ENCODE measurements around the gene PCSK1N.
"Not testable (repeated sequence)": the region's sequence is repeated elsewhere in the genome, so short reads cannot be mapped to it uniquely, and the experiment has no call there.

PCSK1N gene

DNA sequence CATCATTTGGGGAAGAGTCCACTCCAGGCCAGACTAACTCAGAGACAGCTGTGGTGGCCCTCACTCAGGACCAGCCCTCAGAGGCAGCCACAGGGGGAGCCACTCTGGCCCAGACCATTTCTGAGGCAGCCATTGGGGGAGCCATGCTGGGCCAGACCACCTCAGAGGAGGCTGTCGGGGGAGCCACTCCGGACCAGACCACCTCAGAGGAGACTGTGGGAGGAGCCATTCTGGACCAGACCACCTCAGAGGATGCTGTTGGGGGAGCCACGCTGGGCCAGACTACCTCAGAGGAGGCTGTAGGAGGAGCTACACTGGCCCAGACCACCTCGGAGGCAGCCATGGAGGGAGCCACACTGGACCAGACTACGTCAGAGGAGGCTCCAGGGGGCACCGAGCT, 12.4 kb downstream of the PCSK1N start:
- no peak for DNase-seq (ENCODE audit: low read depth in 2 of 2)

DNA sequence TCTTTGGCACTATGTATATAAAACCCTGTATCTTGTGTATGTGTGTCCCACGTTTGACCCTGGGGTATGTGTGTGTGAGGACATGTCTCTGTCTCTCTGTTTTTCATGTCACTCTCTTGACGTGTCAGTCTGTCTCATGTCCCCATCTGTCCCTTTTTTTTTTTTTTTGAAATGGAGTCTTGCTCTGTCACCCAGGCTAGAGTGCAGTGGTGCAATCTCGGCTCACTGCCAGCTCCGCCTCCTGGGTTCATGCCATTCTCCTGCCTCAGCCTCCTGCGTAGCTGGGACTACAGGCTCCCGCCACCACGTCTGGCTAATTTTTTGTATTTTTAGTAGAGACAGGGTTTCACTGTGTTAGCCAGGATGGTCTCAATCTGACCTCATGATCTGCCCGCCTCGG, 16.0 kb downstream of the PCSK1N start:
- DNase-seq (ENCODE audit: low read depth in 2 of 2) = not testable (repeated sequence)

DNA sequence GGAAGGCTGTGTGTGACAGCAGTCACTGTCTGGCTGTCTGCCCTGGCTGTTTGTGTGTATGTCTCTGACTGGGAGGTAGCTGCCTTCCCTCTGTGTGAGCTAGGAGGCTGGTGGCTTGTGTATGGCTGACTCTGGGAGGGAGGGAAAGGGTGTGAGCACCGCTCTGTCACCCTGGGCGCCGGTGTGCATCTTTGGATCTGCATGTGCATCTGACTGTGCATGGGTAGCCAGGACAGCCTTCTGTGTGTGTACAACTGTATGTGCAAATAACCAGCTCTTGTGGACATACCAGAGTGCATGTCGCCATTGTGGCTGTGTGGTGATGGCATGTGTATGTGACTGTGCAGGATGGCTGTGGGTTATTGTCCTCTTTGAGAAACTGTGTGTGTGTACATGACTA, 16.5 kb downstream of the PCSK1N start:
- no peak for DNase-seq (ENCODE audit: low read depth in 2 of 2)

DNA sequence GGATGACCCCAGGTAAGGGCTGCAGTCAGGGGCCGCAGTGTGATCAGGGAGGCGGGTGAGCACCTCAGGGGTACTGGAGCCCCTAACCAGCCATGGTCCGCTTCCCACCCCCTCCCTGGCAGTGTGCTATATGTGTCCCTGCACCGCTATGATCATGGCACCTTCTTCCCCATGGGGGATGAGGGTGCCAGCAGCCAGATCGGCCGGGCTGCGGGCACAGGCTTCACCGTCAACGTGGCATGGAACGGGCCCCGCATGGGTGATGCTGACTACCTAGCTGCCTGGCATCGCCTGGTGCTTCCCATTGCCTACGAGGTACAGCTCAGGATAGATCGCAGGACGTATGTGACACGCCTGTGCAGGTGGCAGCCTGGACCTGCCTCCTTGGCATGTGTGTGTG, 17.3 kb downstream of the PCSK1N start:
- no peak for DNase-seq (ENCODE audit: low read depth in 2 of 2)

DNA sequence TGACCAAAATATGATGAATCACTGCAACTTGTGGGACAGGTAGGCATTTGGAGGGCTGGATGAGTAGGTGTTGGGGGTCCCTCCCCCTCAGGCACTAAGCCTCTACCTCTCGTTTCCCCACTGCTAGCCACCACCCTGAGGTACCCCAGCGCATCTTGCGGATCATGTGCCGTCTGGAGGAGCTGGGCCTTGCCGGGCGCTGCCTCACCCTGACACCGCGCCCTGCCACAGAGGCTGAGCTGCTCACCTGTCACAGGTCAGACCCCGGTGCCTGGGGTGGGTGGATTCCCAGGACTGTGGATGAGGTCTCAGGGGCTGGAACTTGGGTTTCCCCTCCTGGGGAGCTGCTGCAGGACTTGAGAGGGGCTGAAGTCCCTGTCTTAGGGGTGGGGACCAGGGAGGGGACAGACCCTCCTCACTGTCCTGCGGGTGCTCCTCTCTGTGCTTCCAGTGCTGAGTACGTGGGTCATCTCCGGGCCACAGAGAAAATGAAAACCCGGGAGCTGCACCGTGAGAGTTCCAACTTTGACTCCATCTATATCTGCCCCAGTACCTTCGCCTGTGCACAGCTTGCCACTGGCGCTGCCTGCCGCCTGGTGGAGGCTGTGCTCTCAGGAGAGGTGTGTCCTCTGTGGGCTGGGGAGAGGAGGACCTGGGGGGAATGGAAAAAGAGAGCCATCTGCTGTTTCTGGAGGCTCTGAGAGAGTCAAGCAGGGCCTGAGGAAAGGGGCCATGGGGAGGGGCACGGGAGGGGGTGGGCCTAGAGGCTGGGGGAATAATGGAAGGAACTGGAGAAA, 19.2 kb downstream of the PCSK1N start:
- no peak for DNase-seq (ENCODE audit: low read depth in 2 of 2)

DNA sequence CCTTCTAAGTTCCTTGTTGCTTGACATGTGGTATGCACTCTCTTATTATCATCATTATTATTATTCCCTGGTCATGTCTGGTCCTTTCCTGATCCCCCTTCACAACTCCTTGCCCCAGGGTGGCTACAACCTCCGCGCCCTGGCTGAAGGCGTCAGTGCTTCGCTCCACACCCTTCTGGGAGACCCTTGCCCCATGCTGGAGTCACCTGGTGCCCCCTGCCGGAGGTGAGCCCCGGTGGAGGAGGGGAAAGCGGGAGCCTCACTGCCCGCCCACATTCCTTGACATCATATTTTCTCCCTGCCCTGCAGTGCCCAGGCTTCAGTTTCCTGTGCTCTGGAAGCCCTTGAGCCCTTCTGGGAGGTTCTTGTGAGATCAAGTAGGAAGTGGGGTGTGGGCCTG, 20.1 kb downstream of the PCSK1N start:
- no peak for DNase-seq (ENCODE audit: low read depth in 2 of 2)

DNA sequence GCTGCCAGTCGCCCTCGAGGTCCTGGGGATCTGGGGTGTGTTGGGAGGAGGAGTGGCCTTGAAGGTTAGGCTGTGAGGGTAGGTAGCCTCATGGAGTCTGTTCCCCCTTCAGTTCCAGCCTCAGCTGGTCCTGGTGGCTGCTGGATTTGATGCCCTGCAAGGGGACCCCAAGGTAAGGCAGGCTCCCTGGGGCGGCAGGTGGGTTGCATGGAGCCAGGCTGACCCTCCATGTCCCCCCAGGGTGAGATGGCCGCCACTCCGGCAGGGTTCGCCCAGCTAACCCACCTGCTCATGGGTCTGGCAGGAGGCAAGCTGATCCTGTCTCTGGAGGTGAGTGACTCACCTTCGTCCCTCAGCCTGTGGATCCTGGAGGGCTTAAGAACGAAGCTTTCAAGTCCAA, 20.7 kb downstream of the PCSK1N start:
- DNase-seq (ENCODE audit: low read depth in 2 of 2) = no peak

DNA sequence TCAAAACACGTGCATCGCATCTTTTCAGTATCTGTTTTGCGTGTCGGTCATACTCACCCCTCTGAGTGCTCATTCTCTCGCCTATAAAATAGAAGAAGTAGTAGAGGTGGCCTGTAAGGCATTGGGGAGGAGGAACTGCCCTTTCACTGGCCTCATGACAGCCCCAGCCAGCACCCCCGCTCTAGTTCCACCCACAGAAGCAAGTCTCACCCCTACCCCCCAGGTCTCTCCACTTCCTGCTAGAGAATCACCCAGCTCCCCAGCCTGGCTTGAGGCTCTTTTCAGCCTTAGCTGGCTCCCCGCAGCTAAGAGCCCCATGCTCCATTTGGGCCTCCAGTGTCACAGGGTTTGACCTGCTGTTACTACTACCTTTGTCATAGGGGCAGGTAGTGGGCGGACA, 21.8 kb downstream of the PCSK1N start:
- DNase-seq (ENCODE audit: low read depth in 2 of 2) = no peak

DNA sequence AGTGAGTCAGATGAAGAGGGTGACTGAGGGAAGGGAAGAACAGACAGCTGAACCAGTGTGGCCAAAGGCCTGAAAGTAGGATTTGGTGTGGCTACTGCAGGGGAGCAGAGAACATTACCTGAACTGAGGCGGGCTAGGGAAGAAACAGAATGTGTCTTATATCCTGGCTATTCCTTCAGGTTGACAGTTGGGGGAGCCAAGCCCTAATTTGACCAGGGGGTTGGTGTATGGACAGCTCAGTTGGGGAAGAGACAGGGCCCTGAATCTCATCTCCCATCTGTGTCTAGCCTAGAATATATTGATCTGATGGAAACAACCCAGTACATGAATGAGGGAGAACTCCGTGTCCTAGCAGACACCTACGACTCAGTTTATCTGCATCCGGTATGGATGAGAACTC, 29.3 kb downstream of the PCSK1N start:
- DNase-seq (ENCODE audit: low read depth in 2 of 2) = no peak

DNA sequence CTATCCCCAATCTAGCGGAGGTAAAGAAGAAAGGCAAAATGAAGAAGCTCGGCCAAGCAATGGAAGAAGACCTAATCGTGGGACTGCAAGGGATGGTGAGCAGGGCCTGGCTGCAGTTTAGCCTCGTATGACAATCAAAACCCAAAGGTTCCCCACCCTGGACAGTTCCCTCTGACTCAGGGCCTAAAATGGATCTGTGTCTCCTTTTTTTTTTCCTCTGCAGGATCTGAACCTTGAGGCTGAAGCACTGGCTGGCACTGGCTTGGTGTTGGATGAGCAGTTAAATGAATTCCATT, 32.6 kb downstream of the PCSK1N start:
- DNase-seq (ENCODE audit: low read depth in 2 of 2) = no peak

DNA sequence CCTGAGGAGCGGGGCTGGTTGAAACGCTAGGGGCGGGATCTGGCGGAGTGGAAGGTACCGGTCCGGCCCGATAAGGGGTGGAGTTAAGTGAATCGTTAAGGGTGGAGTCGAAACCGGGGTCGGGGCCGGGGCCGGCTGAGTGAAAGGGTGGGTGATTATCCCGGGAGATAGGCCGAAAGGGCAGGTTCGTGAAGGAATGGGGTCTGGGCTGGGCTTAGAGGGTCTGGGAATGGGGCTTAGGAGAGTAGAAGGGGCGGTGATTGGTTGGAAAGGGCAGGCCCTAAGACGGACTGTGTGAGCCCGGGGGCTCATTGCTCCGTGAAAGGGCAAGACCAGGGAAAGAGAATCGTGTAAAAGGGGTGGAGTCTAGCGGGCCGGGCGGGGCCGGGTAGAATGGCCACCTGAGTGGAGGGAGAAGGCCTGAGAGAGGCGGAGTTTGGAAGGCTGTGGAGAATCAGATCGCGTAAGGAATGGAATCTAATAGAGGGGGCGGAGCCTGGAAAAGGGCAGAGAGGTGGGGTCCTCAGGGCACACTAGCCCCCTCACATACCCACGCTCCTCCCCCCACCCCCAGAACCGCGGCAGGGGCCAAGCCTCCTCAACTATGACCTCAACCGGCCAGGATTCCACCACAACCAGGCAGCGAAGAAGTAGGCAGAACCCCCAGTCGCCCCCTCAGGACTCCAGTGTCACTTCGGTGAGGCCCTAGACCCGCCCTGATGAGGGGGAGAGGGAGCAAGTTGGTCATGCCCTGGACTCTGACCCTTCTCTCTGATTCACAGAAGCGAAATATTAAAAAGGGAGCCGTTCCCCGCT, 33.1 kb downstream of the PCSK1N start:
- DNase-seq (ENCODE audit: low read depth in 2 of 2) = peak; percentile 5 to 20

DNA sequence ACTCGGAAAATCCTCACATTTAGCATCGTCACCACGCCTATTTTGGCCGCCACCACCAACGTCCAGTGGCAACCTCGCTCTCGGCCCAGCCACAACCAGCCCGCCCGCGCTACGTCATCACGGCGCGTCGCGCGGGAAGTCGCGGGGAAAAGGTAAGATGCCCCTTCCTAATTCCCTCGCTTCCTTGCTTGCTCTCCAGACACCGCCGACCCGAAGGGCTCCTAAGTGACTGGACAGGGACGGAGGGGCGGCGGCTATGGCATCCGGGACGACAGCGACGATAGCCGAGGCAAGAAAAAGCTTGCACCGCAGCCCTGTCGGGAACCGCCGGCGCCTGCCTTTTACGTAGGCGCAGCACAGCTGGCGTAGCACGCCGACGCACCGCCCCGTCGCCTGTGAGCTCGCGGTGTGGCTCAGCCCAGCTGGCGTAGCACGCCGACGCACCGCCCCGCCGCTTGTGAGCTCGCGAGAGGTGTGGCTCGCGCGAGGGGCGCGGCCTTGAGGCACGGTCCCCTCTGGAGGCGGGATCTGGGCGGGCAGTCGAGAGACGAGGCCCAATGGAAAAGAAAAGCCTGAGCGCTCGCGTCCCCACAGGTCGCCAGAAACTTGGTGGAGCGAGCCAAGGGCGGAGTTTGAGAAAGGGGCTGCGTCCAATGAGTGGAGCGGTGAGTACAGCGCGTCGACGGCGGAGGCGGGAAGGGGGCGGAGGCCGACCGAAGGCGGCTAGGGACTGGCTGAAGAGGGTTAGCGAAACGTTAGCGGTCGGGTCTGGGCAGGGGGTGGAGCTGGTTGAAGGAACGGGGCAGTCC, 33.9 kb downstream of the PCSK1N start, which contains the start of gene HDAC6:
TSS of gene HDAC6 (plus strand) at position 788 of the 809 bp plus-strand sequence. CDS start 626 bp downstream, outside the sequence.
- DNase-seq (ENCODE audit: low read depth in 2 of 2) = peak; percentile 84 to 90

DNA sequence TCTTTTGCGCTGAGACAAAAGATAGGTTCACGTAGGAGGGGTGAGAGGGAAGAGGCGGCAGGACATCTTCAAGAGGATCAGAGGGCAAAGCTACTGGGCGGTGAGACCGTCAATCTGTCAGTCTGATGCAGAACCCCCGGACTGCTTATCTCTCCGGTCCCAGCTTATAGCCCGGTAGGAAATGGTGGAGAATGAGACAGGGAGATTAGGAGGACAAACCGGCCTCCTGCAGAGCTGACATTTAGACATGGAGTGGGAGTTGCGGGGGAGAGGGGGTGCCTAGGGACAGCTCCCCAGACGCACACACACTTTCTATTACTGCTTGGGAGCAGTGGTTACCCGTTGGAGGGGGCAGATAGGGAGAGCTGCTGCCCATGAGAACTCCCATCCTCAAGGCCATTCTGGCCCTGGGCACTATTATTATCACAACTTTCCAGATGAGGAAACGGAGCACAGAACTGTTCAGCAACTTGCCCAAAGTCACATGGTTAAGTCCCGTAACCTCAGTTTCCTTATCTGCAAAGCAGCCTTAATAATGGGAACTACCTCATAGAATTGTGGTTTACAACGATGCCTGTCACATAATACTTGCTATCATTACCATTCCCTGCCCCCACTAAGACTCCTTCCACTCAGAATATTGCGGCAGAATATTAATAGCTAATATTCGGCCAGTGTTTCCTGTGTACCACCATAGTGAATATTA, 34.7 kb downstream of the PCSK1N start:
- no peak for DNase-seq (ENCODE audit: low read depth in 2 of 2)

DNA sequence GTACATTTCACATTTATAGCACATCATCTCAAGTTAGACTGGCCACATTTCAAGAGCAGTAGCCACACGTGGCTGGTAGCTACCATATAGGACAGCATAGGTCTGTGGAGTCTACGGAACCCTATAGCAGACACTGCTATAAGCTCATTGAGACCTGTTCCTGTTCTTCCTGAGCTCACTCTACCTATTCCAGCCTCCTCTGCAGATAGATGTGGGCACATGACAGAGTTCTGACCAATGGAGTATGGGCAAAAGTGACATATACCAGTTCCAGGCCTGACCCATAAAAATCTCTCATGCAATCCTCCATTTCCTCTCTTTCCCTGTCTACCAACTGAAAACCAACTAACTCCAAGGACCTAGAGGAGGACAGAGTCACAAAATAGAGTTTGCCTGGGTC, 37.1 kb downstream of the PCSK1N start:
- DNase-seq (ENCODE audit: low read depth in 2 of 2) = no peak

DNA sequence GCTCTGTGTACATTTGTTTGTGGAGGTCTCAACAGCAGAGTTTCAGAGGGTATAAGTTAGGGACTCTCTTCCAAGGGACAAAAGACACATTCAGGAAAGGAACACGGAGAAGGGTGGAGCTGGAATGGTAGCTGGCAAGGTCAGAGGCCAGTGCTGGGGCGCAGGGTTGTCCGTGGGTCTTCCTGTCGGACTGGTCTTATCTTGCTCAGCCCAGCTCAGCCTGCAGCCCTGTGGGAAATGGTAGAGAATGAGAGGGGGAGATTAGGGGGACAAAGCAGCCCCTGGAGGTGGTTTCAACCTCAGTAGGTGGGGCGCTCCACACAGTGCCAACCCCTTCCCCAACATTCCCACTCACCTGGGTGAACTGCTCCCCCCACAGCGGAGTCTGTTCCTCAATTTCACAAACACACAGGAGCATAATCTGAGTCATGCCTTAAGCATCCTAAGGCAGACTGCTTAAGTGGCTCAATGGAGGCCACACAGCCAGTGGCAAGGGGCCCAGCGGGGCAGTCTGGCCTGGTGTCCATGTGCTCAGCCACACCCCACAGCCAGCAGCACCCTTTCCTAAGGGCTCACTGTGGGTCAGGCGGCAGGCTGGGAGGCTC, 40.4 kb downstream of the PCSK1N start:
- no peak for DNase-seq (ENCODE audit: low read depth in 2 of 2)

DNA sequence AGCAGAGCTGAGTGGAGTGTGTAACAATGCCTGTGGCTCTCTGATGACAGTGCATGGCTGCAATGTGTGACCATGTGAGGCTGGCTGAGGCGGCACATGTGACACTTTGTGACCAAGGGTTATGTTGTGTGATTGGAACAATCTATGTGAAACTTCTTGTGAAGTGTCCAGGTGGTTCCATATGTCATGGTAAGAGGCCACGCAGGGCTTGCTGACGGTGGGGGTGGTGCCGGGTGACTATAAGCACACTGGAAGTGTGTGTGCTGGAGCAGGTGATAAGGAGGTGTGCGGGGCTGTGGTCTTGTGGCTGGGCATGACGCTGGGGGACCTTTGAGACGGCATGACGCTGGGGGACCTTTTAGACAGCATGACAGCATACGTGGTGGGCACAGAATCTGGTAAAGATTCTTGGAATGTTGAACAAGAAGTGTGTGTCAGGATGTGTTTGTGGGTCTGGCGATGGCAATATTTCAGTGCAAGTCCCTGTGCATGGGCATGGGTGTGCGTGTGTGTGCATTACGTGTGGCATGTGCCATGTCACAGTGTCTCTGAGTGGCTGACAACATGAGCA, 41.0 kb downstream of the PCSK1N start:
- DNase-seq (ENCODE audit: low read depth in 2 of 2) = no peak

DNA sequence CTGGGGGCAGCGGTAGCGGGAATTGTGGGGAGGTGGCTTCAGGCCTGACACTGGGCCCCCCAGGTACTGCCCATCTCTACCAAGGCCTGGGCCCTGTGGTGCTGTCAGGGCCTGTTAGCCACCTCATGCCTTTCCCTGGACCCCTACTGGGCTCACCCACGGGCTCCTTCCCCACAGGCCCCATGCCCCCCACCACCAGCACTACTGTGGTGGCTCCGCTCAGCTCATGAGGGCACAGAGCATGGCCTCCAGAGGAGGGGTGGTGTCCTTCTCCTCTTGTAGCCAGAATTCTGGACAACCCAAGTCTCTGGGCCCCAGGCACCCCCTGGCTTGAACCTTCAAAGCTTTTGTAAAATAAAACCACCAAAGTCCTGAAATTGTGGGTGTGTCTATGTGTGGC, 41.5 kb downstream of the PCSK1N start:
- DNase-seq (ENCODE audit: low read depth in 2 of 2) = no peak

DNA sequence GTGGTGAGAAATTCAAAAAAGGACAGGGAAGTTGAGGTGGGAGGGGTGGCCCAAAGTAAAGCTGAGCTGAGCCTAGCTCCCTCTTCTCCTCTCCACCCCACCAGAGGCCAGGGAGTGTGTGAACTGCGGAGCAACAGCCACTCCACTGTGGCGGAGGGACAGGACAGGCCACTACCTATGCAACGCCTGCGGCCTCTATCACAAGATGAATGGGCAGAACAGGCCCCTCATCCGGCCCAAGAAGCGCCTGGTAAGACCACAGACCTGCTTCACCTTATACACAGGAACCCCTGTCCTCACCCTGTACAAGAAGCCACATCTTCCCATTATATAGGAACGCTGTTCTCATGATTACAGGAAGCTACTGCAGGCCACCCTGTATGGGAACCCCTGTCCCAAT, 43.2 kb downstream of the PCSK1N start:
- DNase-seq (ENCODE audit: low read depth in 2 of 2) = no peak

DNA sequence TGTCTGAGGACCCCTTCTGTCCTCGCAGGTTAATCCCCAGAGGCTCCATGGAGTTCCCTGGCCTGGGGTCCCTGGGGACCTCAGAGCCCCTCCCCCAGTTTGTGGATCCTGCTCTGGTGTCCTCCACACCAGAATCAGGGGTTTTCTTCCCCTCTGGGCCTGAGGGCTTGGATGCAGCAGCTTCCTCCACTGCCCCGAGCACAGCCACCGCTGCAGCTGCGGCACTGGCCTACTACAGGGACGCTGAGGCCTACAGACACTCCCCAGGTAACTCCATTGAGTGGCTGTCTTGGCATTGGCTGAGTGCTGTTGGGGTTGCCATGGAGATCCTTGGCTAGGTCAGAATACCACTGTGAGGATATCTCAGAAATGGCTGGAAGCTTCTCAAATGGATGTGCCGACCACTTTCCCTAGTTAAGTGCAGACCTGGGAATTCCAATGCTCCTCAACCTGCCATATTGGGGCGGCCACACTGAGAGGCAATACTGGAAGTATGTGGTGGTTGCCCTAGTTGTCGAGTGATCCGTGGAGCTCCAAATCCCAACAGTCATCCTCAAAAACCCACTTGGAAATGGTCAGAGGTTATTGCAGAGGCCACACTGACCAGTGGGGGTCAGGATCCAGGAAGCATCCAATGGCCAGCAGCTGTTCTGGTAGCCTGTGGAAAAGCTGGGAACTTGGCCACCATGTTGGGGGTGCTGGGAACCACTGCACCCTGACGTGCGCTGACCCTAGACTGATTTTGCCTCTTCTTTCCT, 44.2 kb downstream of the PCSK1N start:
- no peak for DNase-seq (ENCODE audit: low read depth in 2 of 2)

DNA sequence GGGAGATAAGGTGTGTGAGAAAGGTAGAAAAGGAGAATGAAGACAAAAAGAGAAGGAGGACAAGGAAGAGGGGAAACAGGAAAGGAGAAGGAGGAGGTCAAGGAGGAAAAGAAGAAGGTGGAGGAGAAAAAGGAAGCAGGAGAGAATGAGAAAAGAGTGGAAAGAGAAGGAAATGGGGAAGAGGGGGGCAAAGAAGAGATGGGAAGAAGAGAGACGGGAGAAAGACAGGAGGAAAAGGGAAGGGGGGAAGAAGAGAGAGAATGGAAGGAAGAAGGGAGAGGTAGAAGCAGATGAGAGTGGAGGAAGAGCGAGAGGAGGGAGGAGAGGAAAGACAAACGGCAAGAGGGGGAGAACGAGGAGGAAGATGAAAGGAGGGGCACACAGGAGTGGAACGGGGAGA, 44.9 kb downstream of the PCSK1N start:
- no peak for DNase-seq (ENCODE audit: low read depth in 2 of 2)
